CD4-positive, alpha-beta T cell (primary cell): ENCODE measurements around the gene CADM2. TPM values are rescaled to one million over a fixed set of nuclear protein-coding genes. Genes with fewer than 3 reads are reported as not detected.

Source experiments
- ATAC-seq: fragments of 200-7000 bp; cut with Tn5 transposase; one replicate; pipeline ENCODE4 v1.10.0; 2022; ENCODE audit warnings: mild to moderate bottlenecking; ENCODE audit not compliant: poor library complexity
- CTCF ChIA-PET: fragments of 350-600 bp; sonication (Branson Sonifier 250); formaldehyde crosslinking; loops from one replicate; lab custom pipeline; 2021; ENCODE audit warnings: antibody characterized with exemption, inconsistent platforms; lab: Charles Lee
- POLR2A ChIA-PET: fragments of 350-600 bp; sonication (Branson Sonifier 250); formaldehyde crosslinking; loops from one replicate; lab custom pipeline; 2021; ENCODE audit warnings: antibody characterized with exemption, inconsistent platforms; lab: Charles Lee
- DNase-seq, 14 experiments: peaks; one replicate each; pipeline ENCODE4 v3.0.0-alpha.2; 2013 to 2020; ENCODE audit warnings: mixed read lengths in 2 of 14
- H3K27ac ChIP-seq, 2 donors: one replicate each; pipeline versions ENCODE4 v1.5.1 to v1.7.0; 2013; ENCODE audit warnings: low read length in 2 of 2, low read depth in 1 of 2, mild to moderate bottlenecking in 1 of 2
- H3K27me3 ChIP-seq, 2 experiments: 1 replicate in 1 of 2; 2 replicates in 1 of 2; pipeline versions ENCODE4 v1.6.1 to v1.7.0; 2013; ENCODE audit warnings: low read length in 2 of 2, control low read depth in 1 of 2, mild to moderate bottlenecking in 1 of 2, moderate library complexity in 1 of 2; ENCODE audit not compliant: insufficient read depth in 2 of 2, control insufficient read depth in 1 of 2
- H3K36me3 ChIP-seq: one replicate; pipeline ENCODE4 v1.6.1; 2013; ENCODE audit warnings: low read length, control low read depth; ENCODE audit not compliant: insufficient read depth
- H3K4me1 ChIP-seq: one replicate; pipeline ENCODE4 v1.6.1; 2013; ENCODE audit warnings: low read length, control low read depth; ENCODE audit not compliant: insufficient read depth
- H3K4me3 ChIP-seq: one replicate; pipeline ENCODE4 v1.5.1; 2013; ENCODE audit warnings: mild to moderate bottlenecking, low read length, moderate library complexity
- H3K9me3 ChIP-seq, 2 experiments: 1 replicate in 1 of 2; 2 replicates in 1 of 2; pipeline versions ENCODE4 v1.6.1 to v1.7.0; 2013; ENCODE audit warnings: low read length in 2 of 2, mild to moderate bottlenecking in 2 of 2, control low read depth in 1 of 2, moderate library complexity in 1 of 2; ENCODE audit not compliant: control insufficient read depth in 1 of 2, insufficient read depth in 1 of 2
- H3K27ac Mint-ChIP-seq: one replicate; pipeline ENCODE4 v1.8.0; 2020; ENCODE audit warnings: mixed read lengths
- H3K27me3 Mint-ChIP-seq: one replicate; pipeline ENCODE4 v1.8.0; 2021; ENCODE audit warnings: mixed read lengths
- H3K36me3 Mint-ChIP-seq: one replicate; pipeline ENCODE4 v1.8.0; 2021; ENCODE audit warnings: low read depth, mixed read lengths
- H3K4me1 Mint-ChIP-seq: one replicate; pipeline ENCODE4 v1.8.0; 2021; ENCODE audit warnings: low read depth, mixed read lengths
- H3K4me3 Mint-ChIP-seq: one replicate; pipeline ENCODE4 v1.8.0; 2020; ENCODE audit warnings: mild to moderate bottlenecking, mixed read lengths
- H3K9me3 Mint-ChIP-seq: one replicate; pipeline ENCODE4 v1.8.0; 2020; ENCODE audit warnings: mixed read lengths
- CTCF ChIP-seq: fragments of 200-600 bp; IDR thresholded peaks from one replicate; pipeline ENCODE4 v1.8.0; 2022; ENCODE audit warnings: antibody characterized with exemption, mild to moderate bottlenecking
- intact Hi-C, 2 experiments: fragments of 100-400 bp; cut with DNase I in 1 of 2; cut with micrococcal nuclease in 1 of 2; formaldehyde crosslinking; loops; one replicate each; pipeline versions ENCODE4 v1.15.1 to v1.9.0; 2023 to 2025; cut with DNase I, micrococcal nuclease
- total RNA-seq, 174 experiments: library from RNA in 2 of 174; stranded (reverse) in 2 of 174; gene quantifications; one replicate each; pipeline ENCODE4 v1.2.3 and lab custom pipeline; 2021 to 2026

CADM2 gene
- total RNA-seq, 2 experiments from 2014 or later: 0.03 to 0.11 TPM

GRCh38 chr3:85164436-85164835, 205.6 kb downstream of the CADM2 start:
- TF ChIP-seq CTCF: no peak
- Histone ChIP-seq H3K9me3 (no peaks in the 10 kb centered on the region), H3K4me3 (no peak overlapping the region), H3K27ac (no peak overlapping the region), H3K4me1 (no peaks in the 10 kb centered on the region), H3K36me3 (no peaks in the 10 kb centered on the region), H3K27me3 (no peaks in the 10 kb centered on the region)
- Mint-ChIP-seq H3K27ac (no peak overlapping the region), H3K9me3 (peaks cover 2% of the 10 kb centered on the region), H3K36me3 (no peaks in the 10 kb centered on the region), H3K27me3 (no peaks in the 10 kb centered on the region), H3K4me3 (no peak overlapping the region), H3K4me1 (no peaks in the 10 kb centered on the region)
- DNase-seq: no peak
- CTCF ChIA-PET: no interaction called here
- intact Hi-C loops: no loop called here
- ATAC-seq: no peak
- POLR2A ChIA-PET: no interaction called here

- CTCF ChIA-PET: no interaction called here
- no peak overlapping the region for H3K4me3 ChIP-seq
- no peaks in the 10 kb centered on the region for H3K4me1 ChIP-seq
- intact Hi-C loops: no loop called here
- Mint-ChIP-seq H3K4me1 (no peaks in the 10 kb centered on the region), H3K27me3 (no peaks in the 10 kb centered on the region), H3K27ac (no peak overlapping the region), H3K36me3 (no peaks in the 10 kb centered on the region), H3K4me3 (no peak overlapping the region), H3K9me3 (peaks cover 2% of the 10 kb centered on the region)
- H3K9me3 ChIP-seq: peaks cover 3 to 4% of the 10 kb centered on the region in 2 experiments
- no peak for TF ChIP-seq CTCF
- no peak overlapping the region for H3K27ac ChIP-seq
- H3K27me3 ChIP-seq: no peaks in the 10 kb centered on the region
- H3K36me3 ChIP-seq: no peaks in the 10 kb centered on the region
- POLR2A ChIA-PET: no interaction called here
- DNase-seq (no peak), ATAC-seq (no peak)
Observed at GRCh38 chr3:85167576-85167975, 208.8 kb downstream of the CADM2 start.

- DNase-seq (no peak), ATAC-seq (no peak)
- Histone ChIP-seq H3K4me3 (no peak overlapping the region), H3K27ac (no peak overlapping the region), H3K9me3 (peaks cover 3 to 4% of the 10 kb centered on the region in 2 experiments), H3K27me3 (no peaks in the 10 kb centered on the region), H3K4me1 (no peaks in the 10 kb centered on the region), H3K36me3 (no peaks in the 10 kb centered on the region)
- Mint-ChIP-seq H3K9me3 (peaks cover 7% of the 10 kb centered on the region), H3K27ac (no peak overlapping the region), H3K36me3 (no peaks in the 10 kb centered on the region), H3K4me3 (no peak overlapping the region), H3K4me1 (no peaks in the 10 kb centered on the region), H3K27me3 (no peaks in the 10 kb centered on the region)
- intact Hi-C loops: no loop called here
- ChIA-PET CTCF (no interaction called here), POLR2A (no interaction called here)
- TF ChIP-seq CTCF: no peak
Observed at GRCh38 chr3:85170646-85171045, 211.9 kb downstream of the CADM2 start.
